Ovary (tissue), 3 donors: ENCODE measurements around the gene DNAJC1.

Experiments used
- CTCF ChIP-seq, 3 donors: fragments of 450-650 bp in 2 of 3; fragments of 200-600 bp in 1 of 3; IDR thresholded peaks; one replicate each; pipeline versions ENCODE4 v1.5.1 to v1.8.0; 2016 to 2022; ENCODE audit warnings: antibody characterized with exemption in 3 of 3, mild to moderate bottlenecking in 1 of 3
- EP300 ChIP-seq: sonication (generic); formaldehyde crosslinking; IDR thresholded peaks from one replicate; pipeline ENCODE4 v1.6.1; 2017; ENCODE audit warnings: antibody characterized with exemption
- POLR2A ChIP-seq: fragments of 450-650 bp; IDR thresholded peaks from one replicate; pipeline ENCODE4 v1.6.1; 2017; ENCODE audit warnings: antibody characterized with exemption, mild to moderate bottlenecking, moderate library complexity
- donor health status: DM: no; HTN: no; CAD: no.

GRCh38 chr10:21769041-21769440, 234.5 kb downstream of the DNAJC1 start:
- TF ChIP-seq CTCF (IDR thresholded peaks at IDR 0.05), result no peak
- no peak for TF ChIP-seq POLR2A
- no peak for TF ChIP-seq EP300
